Measurements from ENCODE around the gene RCL1.

- TF ChIP-seq CTCF (optimal IDR thresholded peaks at IDR 0.05 in 1 of 3, IDR thresholded peaks at IDR 0.05 in 1 of 3, conservative IDR thresholded peaks at IDR 0.05 in 1 of 3; ENCODE audit: extremely low read depth in 1 of 3, insufficient read depth in 2 of 3, low read length in 3 of 3) (no peak), EZH2 (IDR thresholded peaks at IDR 0.05; ENCODE audit: low read length) (no peak)
Observed at GRCh38 chr9:4836676-4837075, 43.9 kb downstream of the RCL1 start.
